ENCODE data around the gene AGAP5.
"Not testable (repeated sequence)": the region's sequence is repeated elsewhere in the genome, so short reads cannot be mapped to it uniquely, and the experiment has no call there.

AGAP5 gene

GRCh38 chr10:73697675-73698159 is at the start of gene AGAP5:
Gene AGAP5 (minus strand): TSS chr10:73698109. CDS start chr10:73697755, 354 bp downstream.
- DNase-seq = not testable (repeated sequence)

- DNase-seq = no peak
Measured at GRCh38 chr10:73746721-73747120, 48.8 kb upstream of the AGAP5 start.

GRCh38 chr10:73744664-73744975 is 46.7 kb upstream of the AGAP5 start:
- peak; percentile 71 for DNase-seq

GRCh38 chr10:73743905-73744663 is 46.2 kb upstream of the AGAP5 start, which contains the start of gene SEC24C:
Gene SEC24C (plus strand): TSS chr10:73744372. CDS start chr10:73746833, 2,461 bp downstream.
- DNase-seq = peak; percentile 94

- DNase-seq = no peak
Measured at GRCh38 chr10:73743327-73743904, 45.5 kb upstream of the AGAP5 start.

- DNase-seq = no peak
Measured at GRCh38 chr10:73742454-73742734, 44.5 kb upstream of the AGAP5 start.

- not testable (repeated sequence) for DNase-seq
Measured at GRCh38 chr10:73740501-73741254, 42.8 kb upstream of the AGAP5 start.

GRCh38 chr10:73734796-73735305 is 36.9 kb upstream of the AGAP5 start:
- no peak for DNase-seq

GRCh38 chr10:73734028-73734720 is 36.3 kb upstream of the AGAP5 start:
- DNase-seq = no peak

GRCh38 chr10:73732931-73733623 is 35.2 kb upstream of the AGAP5 start:
- DNase-seq = no peak

- DNase-seq = no peak
Measured at GRCh38 chr10:73732426-73732825, 34.5 kb upstream of the AGAP5 start.

- DNase-seq = no peak
Measured at GRCh38 chr10:73731588-73732375, 33.9 kb upstream of the AGAP5 start.

- DNase-seq = peak; percentile 87
Measured at GRCh38 chr10:73730153-73730906, 32.4 kb upstream of the AGAP5 start.

GRCh38 chr10:73729781-73730152 is 31.9 kb upstream of the AGAP5 start:
- peak; percentile 42 for DNase-seq

- no peak for DNase-seq
Measured at GRCh38 chr10:73723516-73723915, 25.6 kb upstream of the AGAP5 start.

- not testable (repeated sequence) for DNase-seq
Measured at GRCh38 chr10:73720561-73720960, 22.7 kb upstream of the AGAP5 start.

GRCh38 chr10:73717556-73717955 is 19.6 kb upstream of the AGAP5 start:
- DNase-seq = no peak

GRCh38 chr10:73716251-73716650 is 18.3 kb upstream of the AGAP5 start:
- DNase-seq = no peak

- DNase-seq = not testable (repeated sequence)
Measured at GRCh38 chr10:73715179-73716156, 17.6 kb upstream of the AGAP5 start.

GRCh38 chr10:73714483-73714882 is 16.6 kb upstream of the AGAP5 start:
- not testable (repeated sequence) for DNase-seq

Data from activated naive CD4-positive, alpha-beta T cell treated with anti-CD3 and anti-CD28 coated beads, Interleukin-2, amount 50 U/mL, for 16 hours (primary cell).